SK-N-SH (cell line): ENCODE results near the gene CYP2W1.
"Not testable (repeated sequence)": the region's sequence is repeated elsewhere in the genome, so short reads cannot be mapped to it uniquely, and the experiment has no call there.

Source experiments
- MXI1 ChIP-seq: IDR thresholded peaks from 2 replicates; pipeline ENCODE4 v1.6.1; 2012; ENCODE audit warnings: mild to moderate bottlenecking, low read depth, low read length, improper control_type of control experiment
- POLR2AphosphoS5 ChIP-seq: IDR thresholded peaks from 2 replicates; pipeline ENCODE4 v1.6.1; 2012; ENCODE audit warnings: low read depth, low read length
- RFX5 ChIP-seq: IDR thresholded peaks from 2 replicates; pipeline ENCODE4 v1.6.1; 2012; ENCODE audit warnings: mild to moderate bottlenecking, improper control_type of control experiment, low read length
- TEAD4 ChIP-seq: IDR thresholded peaks from 2 replicates; pipeline ENCODE4 v1.4.0; 2012; ENCODE audit warnings: mild to moderate bottlenecking, borderline replicate concordance; ENCODE audit not compliant: insufficient read depth
- YY1 ChIP-seq: IDR thresholded peaks from 2 replicates; pipeline ENCODE4 v1.4.0; 2012; ENCODE audit warnings: low read depth, mild to moderate bottlenecking
- TF ChIP-seq, protein P1 (sequence below): fragments of 200-600 bp; sonication (generic); IDR thresholded peaks from 2 replicates; pipeline ENCODE4 v1.6.1; 2017; ENCODE audit warnings: antibody characterized with exemption, mild to moderate bottlenecking, moderate library complexity

- TF ChIP-seq, protein P1, sequence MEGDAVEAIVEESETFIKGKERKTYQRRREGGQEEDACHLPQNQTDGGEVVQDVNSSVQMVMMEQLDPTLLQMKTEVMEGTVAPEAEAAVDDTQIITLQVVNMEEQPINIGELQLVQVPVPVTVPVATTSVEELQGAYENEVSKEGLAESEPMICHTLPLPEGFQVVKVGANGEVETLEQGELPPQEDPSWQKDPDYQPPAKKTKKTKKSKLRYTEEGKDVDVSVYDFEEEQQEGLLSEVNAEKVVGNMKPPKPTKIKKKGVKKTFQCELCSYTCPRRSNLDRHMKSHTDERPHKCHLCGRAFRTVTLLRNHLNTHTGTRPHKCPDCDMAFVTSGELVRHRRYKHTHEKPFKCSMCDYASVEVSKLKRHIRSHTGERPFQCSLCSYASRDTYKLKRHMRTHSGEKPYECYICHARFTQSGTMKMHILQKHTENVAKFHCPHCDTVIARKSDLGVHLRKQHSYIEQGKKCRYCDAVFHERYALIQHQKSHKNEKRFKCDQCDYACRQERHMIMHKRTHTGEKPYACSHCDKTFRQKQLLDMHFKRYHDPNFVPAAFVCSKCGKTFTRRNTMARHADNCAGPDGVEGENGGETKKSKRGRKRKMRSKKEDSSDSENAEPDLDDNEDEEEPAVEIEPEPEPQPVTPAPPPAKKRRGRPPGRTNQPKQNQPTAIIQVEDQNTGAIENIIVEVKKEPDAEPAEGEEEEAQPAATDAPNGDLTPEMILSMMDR, result not testable (repeated sequence)
- TF ChIP-seq MXI1, YY1, TEAD4, RFX5, POLR2AphosphoS5: not testable (repeated sequence)
Observed at GRCh38 chr7:1001069-1001770, 18.2 kb downstream of the CYP2W1 start.
